Cardiac muscle cell (in vitro differentiated cells and primary cell): ENCODE results near the gene ALOX15. TPM values are rescaled to one million over a fixed set of nuclear protein-coding genes. Genes with fewer than 3 reads are reported as not detected.

Source experiments
- DNase-seq, 2 donors: peaks; one replicate each; pipeline versions ENCODE4 v3.0.0 to v3.0.0-alpha.2; 2010 to 2017; ENCODE audit warnings: low read depth in 1 of 2, low spot score in 1 of 2
- H3K27ac ChIP-seq: fragments of 200-600 bp; sonication (generic); 2 replicates; pipeline ENCODE4 v1.5.1; 2016
- H3K27me3 ChIP-seq: fragments of 200-600 bp; sonication (generic); 2 replicates; pipeline ENCODE4 v1.6.0; 2016; ENCODE audit warnings: control low read depth
- H3K36me3 ChIP-seq: fragments of 200-600 bp; sonication (generic); 2 replicates; pipeline ENCODE4 v1.5.1; 2016; ENCODE audit warnings: control low read depth
- H3K4me1 ChIP-seq: fragments of 200-600 bp; sonication (generic); 2 replicates; pipeline ENCODE4 v1.8.1; 2017; ENCODE audit warnings: low read depth, mild to moderate bottlenecking, mixed run types
- H3K4me3 ChIP-seq: fragments of 200-600 bp; sonication (generic); 2 replicates; pipeline ENCODE4 v1.5.1; 2016; ENCODE audit warnings: mild to moderate bottlenecking
- H3K9me3 ChIP-seq: fragments of 200-600 bp; sonication (generic); 2 replicates; pipeline ENCODE4 v1.5.1; 2017; ENCODE audit warnings: low read depth, mild to moderate bottlenecking, control low read depth
- CTCF ChIP-seq: IDR thresholded peaks from 2 replicates; pipeline ENCODE4 v1.5.1; 2012; ENCODE audit warnings: low read depth, mild to moderate bottlenecking, low read length
- polyA plus RNA-seq: library from polyadenylated mRNA; unstranded; fragments of >200 nt; fragmentation: Nextera tagmentation; extraction: Ambion mirVana; gene quantifications from 2 replicates; pipeline ENCODE4 v1.2.1, GENCODE V29; 2016
- total RNA-seq: library from RNA; depleted of rRNA; stranded (reverse); fragments of >200 nt; gene quantifications from 2 replicates; pipeline ENCODE4 v1.2.3, GENCODE V29; 2016

The ALOX15 gene
- total and polyA plus RNA-seq, 2 experiments from 2014 or later = 0.71 to 1.5 TPM

- H3K27me3 ChIP-seq = peaks cover 59% of the 10 kb centered on the region
These were observed 4.9 kb downstream of the ALOX15 start for GRCh38 chr17:4636474-4637100.

DNA sequence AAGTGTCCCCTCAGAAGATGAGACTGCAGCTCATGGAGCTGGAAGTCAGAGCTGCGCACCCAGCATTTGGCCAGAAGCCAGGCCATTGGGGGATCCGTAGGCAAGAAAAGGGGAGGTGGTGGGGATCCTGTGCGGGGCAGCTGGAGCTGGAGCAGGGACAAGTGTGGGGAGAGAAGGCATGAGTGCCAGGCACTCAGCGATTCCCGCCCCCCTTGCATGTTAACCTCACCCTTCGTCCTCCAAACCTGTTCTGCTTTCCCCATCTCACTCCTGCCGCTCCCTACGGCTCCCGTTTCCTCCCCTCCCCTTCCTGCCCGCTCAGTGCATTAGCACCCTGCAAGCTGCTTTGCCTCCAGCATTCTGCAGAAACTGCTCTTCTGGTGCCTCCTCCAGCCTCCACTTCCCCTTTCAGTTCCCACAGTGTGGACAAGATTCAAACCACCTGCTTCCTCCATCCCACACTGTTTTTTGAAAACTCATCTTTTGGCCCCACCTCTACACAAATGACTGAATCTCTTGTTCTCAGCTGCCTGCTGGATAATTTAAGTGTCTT is 5.6 kb downstream of the ALOX15 start:
- Histone ChIP-seq H3K9me3 (no peaks in the 10 kb centered on the region), H3K4me3 (no peak overlapping the region), H3K4me1 (peaks cover 9% of the 10 kb centered on the region), H3K27ac (no peak overlapping the region), H3K36me3 (no peaks in the 10 kb centered on the region), H3K27me3 (peaks cover 52% of the 10 kb centered on the region)
- no peak for DNase-seq
- no peak for TF ChIP-seq CTCF

More at GRCh38 chr17:4636474-4637100, 4.9 kb downstream of the ALOX15 start:
- DNase-seq = no peak
- Histone ChIP-seq H3K4me3 (no peak overlapping the region), H3K4me1 (peaks cover 13% of the 10 kb centered on the region), H3K27ac (no peak overlapping the region), H3K9me3 (no peaks in the 10 kb centered on the region), H3K36me3 (no peaks in the 10 kb centered on the region)
- no peak for TF ChIP-seq CTCF

- DNase-seq = no peak
These were observed 6.5 kb downstream of the ALOX15 start for GRCh38 chr17:4634976-4635375.

DNA sequence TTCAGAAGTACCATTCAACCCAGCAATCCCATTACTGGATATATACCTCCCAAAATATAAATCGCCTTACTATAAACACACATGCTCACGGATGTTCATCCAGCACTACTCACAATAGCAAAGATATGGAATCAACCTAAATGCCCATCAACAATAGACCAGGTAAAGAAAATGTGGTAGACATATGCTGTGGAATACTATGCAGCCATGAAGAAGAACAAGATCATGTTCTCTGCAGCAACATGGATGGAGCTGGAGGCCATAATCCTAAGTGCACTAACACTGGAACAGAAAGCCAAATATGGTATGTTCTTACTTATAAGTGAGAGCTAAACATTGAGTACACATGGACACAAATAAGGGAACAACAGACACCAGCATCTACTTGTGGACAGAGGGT is 7.8 kb downstream of the ALOX15 start:
- no peak overlapping the region for H3K4me3 ChIP-seq
- DNase-seq = no peak
- H3K27ac ChIP-seq = no peak overlapping the region
- H3K4me1 ChIP-seq = peaks cover 9% of the 10 kb centered on the region
- H3K36me3 ChIP-seq = no peaks in the 10 kb centered on the region
- H3K9me3 ChIP-seq = no peaks in the 10 kb centered on the region
- peaks cover 36% of the 10 kb centered on the region for H3K27me3 ChIP-seq
- no peak for TF ChIP-seq CTCF

More at GRCh38 chr17:4634976-4635375, 6.5 kb downstream of the ALOX15 start:
- H3K9me3 ChIP-seq = no peaks in the 10 kb centered on the region
- H3K27ac ChIP-seq = no peak overlapping the region
- no peak for TF ChIP-seq CTCF
- peaks cover 9% of the 10 kb centered on the region for H3K4me1 ChIP-seq
- peaks cover 45% of the 10 kb centered on the region for H3K27me3 ChIP-seq
- H3K4me3 ChIP-seq = no peak overlapping the region
- no peaks in the 10 kb centered on the region for H3K36me3 ChIP-seq

DNA sequence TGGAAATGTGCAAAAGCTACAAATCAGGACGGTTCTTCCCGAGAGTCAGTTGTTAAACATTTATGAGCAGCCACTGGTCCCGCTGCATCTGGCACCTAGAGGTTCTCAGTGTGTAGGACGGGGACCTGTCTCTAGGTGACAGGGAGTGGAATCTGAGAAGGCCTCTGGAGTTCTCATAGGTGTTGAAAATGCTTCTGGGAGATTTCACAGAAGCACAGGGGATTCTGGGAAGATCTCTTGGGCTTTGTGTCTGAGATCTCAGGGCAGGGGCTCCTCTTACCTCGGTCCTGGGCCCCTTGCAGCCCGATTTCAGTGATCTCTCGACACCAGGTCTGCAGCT is 8.9 kb downstream of the ALOX15 start:
- DNase-seq = peak in 1 of 2 donors; percentile 59
- Histone ChIP-seq H3K27ac (peak overlapping the region; percentile 50), H3K9me3 (no peaks in the 10 kb centered on the region), H3K4me3 (no peak overlapping the region), H3K27me3 (peaks cover 31% of the 10 kb centered on the region), H3K36me3 (no peaks in the 10 kb centered on the region), H3K4me1 (peaks cover 9% of the 10 kb centered on the region)
- TF ChIP-seq CTCF = no peak
